HG03045 (cell line): ENCODE results near the gene DIP2C.
"Not testable (repeated sequence)": the region's sequence is repeated elsewhere in the genome, so short reads cannot be mapped to it uniquely, and the experiment has no call there.

Experiments
- ATAC-seq: cut with Tn5 transposase; IDR thresholded peaks from one replicate; pipeline ENCODE4 v1.9.1; 2021; ENCODE audit warnings: mild to moderate bottlenecking, moderate library complexity; ENCODE audit not compliant: unreplicated experiment

Gene DIP2C

DNA sequence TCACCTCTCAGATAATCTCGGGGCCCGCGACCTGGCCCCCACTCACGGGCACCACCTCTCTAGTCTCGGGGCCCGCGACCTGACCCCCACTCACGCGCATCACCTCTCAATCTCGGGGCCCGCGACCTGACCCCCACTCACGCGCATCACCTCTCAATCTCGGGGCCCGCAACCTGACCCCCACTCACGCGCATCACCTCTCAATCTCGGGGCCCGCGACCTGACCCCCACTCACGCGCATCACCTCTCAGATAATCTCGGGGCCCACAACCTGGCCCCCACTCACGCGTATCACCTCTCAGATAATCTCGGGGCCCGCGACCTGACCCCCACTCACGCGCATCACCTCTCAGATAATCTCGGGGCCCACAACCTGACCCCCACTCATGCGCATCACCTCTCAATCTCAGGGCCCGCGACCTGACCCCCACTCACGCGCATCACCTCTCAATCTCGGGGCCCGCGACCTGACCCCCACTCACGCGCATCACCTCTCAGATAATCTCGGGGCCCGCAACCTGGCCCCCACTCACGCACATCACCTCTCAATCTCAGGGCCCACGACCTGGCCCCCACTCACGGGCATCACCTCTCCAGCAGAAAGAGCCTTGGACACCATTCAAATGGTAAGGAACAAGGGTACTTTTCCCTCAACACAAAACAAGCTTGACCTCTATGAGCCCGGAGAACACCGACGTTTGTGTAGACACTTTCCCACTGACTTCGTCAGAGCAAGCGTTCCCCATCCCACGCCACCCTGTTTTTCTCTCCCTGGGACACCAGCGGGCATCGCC is 104.8 kb downstream of the DIP2C start:
- ATAC-seq: not testable (repeated sequence)

DNA sequence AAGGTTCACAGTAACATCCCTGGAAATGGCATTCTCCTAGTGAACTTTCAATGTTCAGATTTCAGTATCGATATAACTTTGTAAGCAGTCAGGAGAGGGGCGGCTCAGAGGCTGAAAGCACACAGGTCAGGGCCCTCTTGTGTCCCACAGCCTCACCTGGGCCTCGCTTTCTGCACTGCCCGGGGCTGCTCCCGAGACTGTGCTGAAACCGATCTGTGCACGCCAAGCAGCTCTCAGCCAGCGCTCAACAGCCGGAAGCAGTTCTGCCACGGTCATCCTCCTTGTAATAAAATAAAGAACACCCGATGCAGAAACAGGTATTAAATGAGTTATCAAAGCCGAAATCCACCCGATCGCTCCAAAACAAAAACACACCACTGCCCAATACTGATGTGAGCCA is 106.0 kb downstream of the DIP2C start:
- ATAC-seq: no peak

DNA sequence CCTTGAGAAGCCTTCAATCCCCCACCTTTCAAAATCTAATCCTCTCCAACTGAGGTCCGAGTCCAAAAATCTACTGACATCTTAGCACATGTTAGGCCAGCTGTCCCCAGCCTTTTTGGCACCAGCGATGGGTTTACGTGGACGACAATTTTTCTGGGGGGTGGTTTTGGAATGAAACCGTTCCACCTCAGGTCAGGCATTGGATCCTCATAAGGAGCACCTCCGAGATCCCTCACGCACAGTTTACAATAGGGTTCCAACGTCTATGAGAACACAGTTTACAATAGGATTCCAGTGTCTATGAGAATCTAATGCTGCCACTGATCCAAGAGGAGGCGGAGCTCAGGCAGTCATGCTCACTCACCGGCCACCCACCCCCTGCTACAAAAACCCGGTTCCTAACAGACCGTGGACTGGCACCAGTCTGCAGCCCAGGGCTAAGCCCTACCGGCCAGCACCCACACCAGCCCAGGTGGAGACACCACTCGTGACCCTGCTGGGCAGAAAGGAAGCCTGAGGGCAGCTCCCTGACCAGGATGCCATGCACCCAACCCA is 107.6 kb downstream of the DIP2C start:
- ATAC-seq: no peak

DNA sequence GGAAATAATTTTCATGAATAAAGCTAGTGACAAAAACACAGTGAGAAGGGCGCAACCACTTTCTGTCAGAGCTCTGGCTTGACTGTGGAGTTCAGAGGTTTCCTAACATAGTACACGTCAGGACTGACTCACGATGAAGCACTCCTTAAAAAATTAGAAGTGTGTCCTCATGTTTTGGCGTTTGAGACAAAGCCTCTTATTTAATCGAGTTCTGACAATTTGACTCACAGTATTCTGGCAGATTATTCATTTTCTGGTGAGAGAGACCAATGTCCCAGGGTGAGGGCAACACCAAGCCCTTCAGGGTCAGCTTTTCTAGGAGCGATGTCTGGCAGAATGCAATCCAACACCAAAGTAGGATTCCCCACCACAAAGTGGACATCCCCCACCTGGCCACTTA is 108.7 kb downstream of the DIP2C start:
- no peak for ATAC-seq

DNA sequence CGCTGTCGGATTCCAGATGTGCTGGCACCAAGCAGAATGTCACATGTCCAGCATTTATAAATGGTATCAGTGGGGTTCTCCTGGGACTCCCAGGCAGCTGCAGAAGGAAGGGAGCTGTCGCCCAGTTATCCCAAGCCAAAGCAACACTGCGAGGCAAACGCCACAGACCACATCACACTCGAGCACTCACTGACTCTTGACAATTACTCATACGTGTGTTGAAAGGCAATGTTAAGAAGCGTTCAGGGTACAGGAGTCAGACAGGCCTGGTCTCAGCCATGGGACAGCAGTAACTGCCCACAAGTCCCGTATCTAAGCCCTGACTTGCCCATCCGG is 113.4 kb downstream of the DIP2C start:
- no peak for ATAC-seq

DNA sequence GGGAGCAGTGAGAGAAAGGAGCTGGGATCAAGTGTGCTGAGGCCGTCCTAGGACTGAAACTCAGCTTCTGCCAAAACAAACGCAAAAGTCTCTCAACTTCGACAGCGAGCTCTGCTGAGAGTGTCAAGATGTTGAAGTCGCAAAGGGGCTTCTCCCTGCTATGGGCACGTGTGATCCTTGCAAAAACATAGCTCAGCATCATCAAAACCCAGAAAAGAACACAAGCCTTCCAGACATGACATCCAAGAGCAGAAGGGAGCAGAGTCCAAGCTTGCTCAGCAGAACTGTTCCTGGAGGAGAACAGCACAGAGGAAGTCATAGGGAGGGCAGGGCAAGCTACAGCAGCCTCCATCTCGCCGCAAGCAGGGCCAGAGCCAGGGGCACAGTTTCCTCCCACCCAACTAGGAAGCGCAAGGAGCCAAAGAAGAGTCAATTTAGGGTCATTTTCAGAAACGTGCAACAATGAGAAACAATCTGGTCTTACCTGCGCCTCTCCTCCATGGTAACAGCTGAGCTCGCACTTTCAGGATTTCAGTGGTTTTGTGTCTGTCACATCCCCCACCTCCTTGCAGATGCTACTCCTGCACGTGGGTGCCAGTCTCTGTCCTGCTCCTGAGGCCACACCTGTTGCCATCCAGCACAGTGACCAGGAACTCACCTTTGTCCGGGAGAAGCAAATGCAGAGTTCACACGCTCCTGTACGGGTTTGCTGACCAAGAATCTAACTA is 113.9 kb downstream of the DIP2C start:
- ATAC-seq: no peak

DNA sequence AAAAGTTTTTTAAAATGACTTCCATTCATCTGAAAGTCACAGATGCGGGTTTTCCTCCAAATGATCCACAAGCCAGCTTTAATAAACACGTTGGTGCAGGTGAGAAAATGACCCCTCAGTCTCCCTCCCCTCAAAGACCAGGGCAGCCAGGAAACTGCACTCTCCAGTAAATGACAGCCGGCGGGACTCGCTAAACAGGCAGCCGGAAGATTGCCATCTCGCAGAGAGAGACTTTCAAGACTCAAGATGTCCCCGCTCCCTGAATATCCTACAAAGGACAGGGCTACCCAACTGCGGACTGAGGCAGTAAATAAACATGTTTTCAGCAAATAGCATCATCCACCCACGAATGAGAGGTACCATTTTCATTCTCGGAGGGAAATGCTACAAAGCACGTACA is 116.8 kb downstream of the DIP2C start:
- ATAC-seq: no peak

DNA sequence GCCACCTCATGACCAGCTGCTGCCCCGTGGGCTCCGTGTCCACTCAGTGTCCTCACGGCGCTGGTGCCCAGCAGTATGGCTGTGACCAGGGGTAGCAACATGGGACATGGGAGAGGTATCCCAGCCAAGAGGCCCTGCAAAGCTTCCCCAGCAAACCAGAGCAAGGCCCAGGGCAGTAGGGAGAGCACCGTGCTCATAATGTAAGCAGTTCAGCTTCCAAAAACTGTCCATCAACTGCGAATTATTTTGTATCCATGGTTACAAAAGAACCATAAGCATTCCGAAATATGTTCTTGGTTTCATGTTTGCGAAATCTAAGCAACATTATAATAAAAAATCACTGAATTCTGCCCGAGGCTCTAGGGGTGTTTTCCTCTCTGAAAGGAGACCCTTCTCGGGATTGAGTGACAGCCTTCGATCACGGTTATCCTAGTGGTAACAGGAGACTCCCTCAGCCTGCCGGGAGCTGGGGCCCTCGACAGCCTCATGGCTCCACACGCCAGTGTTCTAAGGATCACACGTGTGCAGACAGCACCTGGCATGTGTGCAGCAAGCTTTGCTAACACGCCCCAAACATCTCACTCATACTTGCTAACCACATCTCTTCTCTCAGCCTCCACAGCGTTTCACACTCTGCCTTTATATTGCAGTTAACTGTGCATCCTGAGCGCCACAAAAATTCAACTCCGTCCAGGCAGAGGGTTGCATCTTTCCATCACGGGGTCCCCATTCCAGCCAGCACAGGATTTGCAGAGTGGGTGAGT is 117.6 kb downstream of the DIP2C start:
- ATAC-seq: no peak

DNA sequence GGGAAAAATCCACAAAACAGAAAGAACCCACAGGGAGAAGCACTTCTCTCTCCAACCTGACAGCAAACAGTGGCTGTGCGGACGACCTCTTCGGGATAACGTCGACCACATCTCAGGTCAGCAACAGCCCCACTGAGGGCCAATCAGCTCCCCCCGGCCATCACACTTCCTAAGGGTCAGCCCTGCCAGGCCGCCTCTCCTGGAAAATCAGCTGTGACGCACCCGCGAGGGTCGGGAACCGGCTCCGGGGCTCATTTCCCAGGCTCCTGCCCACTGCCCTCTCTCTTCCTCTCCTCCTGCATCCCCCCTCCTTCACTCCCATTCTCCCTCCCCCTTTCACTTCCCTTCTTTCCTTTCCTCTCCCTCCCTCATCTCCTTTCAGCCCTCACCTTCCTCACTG is 118.3 kb downstream of the DIP2C start:
- ATAC-seq: no peak

DNA sequence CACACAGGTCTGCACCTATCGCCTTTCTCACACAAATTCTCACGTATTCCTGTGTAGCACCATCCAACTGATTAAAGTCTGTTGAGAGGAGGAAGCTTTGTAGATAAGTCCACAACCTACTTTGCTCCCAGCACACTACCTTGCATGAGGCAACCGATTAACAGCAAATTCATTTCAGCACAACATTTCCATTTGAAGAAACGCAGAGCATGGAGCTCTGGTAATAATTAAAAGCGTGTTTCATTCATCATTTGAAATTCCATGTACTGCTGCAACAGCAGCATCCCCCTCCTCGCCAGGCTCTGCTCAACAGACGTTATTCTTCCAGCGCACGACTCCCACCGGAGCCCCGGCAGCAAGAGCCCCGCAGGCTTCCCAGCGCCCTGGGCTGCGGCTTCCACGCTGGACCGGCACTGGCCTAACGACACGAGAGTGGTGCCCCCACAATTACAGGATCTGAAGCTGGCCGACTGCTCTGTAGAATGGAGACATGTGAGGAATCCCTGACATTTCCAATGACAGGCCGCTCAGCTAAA is 118.8 kb downstream of the DIP2C start:
- ATAC-seq: no peak

DNA sequence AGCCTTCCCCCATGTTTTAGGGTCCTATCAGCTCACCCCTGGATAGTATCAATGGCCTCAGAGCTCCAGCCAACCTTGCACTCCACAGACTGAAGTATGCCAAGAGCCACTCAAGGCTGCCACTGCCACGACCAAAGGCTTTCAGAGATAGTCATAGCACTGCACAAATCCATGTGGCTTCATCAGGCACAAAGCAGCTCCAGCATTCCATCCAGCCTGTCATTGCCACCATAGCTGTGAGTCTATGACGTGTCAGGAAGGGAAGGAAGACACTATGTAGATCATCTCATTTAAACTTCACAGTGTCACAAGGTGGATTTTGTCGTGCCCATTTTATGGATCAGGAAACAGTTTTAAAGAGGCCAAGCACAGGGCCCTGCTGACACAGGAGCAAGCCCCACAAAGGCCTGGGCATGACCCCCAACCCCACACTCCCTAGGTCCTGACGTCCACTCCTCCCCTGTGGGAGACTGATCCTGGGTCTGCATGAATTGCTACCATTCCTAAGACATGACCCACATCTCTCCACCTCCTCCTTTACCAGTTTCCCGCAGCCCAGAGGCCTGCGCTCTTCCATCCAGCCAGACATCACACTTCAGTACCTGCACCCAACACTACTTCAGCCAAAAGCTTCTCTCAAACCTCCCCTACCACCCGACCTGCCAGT is 119.4 kb downstream of the DIP2C start:
- no peak for ATAC-seq

DNA sequence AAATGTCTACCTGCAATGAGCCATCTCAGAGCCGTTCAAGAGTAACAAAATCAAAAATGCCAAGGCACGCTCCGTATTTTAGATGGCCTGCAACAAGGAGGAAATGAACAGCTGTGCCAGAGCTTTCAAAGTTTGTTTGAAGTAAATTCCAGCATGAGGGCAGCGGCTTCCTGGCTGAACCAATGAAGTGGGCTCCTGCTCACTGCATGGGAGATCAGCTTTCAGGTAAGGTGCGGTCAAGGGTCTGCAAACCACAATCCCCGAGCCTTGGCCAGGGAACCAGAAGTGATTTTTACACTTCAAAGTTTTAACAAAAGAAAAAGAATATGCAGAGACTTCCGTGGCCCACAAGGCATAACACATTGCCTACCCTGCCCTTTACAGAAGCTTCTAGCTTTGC is 120.6 kb downstream of the DIP2C start:
- ATAC-seq: no peak

DNA sequence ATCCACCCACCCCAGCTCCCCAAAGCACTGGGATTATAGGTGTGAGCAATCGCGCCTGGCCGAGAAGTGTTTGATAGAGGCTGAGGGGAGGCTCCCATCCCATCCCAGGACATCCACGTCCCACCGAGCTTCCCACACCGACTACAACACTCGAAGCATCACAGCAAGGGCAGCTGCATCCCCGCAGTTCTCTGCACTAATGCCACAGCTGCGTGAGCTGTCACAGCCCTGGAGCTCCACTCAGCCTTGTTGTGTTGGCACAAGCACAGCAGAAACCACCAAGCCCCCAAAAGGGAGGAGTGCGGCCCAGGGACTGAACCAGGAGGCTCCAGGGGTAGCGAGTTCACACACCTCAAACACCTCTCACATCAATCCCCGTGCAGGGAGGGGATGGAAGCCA is 121.6 kb downstream of the DIP2C start:
- no peak for ATAC-seq

DNA sequence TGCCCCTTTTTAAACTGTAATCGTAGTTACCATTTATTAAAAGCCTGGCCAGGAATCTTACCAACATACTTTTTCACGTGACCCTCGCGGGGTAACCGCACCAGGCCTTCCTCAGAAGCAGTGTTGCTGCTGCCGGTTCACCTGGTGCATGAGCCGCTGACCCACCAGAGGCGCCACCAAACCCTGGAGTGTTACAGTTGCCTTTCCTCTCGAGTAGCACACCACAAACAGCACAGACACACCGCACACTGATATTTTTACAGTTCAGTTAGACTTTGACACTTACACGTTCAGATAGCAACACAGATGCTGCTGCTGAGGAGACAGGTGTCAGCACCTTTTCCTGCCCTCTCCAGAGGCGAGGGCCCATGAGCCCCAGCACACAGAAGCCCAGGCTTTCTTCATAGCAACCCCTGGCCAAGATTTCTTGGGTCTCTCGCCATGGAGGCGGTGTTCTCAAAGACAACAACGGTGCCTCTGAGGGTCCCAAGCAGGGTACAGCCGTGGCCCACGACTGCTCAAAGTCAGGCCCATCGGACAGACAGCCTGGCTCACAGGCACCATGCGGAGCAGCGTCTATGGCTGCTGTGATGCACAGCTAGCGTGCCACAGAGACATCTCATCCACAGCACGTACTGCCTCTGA is 123.1 kb downstream of the DIP2C start:
- no peak for ATAC-seq

DNA sequence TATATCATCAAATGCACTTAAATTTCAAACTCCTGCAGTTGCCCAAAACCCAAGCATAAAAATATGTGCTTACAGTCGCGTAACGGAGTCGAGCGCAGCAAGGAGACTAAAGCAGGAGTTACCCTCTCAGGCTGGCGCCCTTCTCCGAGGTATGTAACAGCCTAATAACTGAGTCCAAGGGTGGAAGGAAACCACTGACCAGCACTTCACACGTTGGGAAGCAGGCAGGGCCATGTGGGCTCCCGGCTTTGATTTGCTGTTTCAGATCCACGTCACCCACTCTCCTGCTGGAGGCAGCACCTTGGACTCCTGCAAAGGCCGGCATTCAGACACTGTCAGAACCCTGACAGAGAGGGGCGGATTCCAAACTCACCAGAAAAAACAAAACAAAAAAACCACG is 123.8 kb downstream of the DIP2C start:
- ATAC-seq: no peak

DNA sequence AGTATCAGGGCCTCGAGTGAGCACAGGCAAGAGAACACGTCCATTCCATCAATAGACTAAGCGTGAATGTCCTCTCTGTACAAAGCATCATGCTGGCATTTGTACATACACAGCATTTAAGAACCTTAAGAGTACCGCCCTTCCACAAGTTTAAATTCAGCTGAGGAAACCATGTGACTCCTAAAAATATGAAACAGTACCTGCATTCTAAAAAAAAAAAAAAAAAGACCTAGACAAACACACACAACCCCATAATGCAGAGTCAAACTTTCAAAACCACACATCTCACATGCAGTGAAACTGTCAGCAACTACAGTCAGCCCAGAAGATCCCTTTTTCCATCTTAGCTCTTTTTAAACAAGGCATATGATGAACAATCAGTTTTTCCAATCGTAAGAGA is 124.3 kb downstream of the DIP2C start:
- ATAC-seq: no peak

DNA sequence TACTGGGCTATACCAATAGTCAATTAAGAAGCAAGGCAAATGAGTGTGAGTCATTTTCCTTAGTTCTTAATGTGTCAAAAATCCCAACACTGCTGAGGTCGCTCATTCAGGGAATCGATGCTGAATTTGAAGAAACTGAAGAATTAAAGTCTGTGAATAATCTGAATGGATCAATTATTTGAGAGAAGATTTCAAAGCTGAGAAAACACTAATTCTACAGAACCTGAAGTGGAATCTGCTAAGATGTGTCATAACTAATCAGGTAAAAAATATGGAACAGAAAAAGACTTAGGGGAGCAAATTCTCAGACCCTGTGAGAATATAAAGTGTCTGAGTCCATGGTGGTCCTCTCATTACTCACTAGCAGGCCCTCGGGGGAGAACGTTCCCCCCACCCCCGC is 125.6 kb downstream of the DIP2C start:
- ATAC-seq: no peak

DNA sequence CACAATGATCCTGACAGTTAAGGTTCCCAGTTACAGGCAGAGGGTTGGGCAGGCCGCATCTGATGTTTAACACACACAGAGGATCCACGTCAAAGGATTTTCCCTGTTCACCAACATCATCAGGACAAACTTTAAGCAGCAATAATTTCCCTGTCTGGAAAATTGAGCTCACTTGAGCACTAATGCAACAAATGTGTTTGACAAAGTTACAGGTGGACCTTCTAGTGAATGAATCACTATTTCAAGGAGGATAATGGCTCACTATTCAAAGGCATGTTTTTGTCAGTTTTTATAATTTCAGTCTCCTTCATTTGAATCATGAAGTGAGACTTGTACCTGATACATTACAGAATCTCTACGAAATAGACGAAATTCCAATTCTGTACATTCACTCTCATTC is 127.3 kb downstream of the DIP2C start:
- no peak for ATAC-seq

DNA sequence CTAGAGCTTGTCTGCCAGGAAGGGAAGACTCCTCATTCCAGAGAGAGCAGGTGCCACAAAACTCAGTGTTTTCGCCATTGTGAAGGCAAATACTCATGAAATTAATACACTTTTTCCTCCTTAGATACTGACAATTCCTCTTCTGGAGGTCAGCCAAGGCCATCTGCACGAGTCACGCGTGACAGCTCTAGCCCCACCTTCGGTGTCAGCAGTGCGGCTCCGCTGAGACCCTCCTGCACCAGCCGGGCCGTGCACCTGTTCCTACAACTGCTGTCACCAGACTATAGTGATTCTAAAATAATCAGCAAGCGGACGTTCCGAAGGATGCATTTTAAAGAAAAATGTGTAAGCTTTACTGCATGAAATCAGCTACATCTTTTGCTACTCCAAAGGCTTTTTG is 127.7 kb downstream of the DIP2C start:
- no peak for ATAC-seq

DNA sequence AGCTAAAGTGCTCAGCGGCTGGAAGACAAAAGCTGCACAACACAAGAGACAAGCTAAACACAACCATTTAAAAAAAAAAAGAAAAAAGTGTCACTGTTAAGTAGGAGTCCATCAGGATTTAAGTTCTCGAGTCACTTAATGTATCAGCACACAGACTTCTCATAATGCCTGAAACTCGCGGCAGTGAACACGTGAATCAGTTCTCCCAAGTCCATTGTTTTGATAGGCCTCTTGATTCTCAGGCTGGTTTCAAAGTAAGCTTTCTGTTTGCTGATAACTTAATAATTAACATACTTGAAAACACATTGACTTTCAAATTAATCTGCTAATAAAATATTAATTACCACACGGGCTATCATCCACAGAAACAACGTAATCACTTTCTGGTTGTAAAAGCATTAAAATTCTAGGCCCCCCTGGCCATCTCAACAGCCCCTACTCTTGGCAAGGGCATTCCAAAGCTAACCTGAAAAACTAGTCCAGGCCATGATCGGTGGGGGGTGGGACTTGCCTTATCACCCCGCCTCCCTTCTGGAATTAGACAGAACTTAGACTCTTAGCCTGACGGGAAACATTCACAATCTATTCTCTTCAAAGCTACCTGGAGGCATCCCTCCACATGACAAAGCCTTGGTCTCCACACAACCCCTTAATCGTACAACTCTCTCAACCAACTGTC is 129.0 kb downstream of the DIP2C start:
- no peak for ATAC-seq
